ENCODE data around the gene DUOXA1.
"Not testable (repeated sequence)": the region's sequence is repeated elsewhere in the genome, so short reads cannot be mapped to it uniquely, and the experiment has no call there.

Gene DUOXA1

DNA sequence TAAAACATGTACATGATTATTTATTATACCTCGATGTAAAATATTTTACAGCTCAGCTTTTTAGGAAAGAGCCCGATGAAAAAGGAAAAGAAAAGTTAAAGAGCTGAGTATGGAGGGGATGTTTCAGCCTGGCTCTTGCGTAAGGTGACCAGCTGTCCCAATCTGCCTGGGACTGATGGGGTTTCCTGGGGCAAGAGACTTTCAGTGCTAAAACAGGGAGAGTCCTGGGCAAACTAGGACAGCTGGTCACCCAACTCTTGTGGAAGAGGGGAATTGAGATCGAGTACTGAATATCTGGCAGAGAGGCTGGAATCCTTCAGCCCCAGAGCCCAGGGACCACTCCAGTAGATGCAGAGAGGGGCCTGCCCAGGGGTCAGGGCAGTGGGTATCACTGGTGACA lies 36.7 kb downstream of the DUOXA1 start:
- no peak for DNase-seq

DNA sequence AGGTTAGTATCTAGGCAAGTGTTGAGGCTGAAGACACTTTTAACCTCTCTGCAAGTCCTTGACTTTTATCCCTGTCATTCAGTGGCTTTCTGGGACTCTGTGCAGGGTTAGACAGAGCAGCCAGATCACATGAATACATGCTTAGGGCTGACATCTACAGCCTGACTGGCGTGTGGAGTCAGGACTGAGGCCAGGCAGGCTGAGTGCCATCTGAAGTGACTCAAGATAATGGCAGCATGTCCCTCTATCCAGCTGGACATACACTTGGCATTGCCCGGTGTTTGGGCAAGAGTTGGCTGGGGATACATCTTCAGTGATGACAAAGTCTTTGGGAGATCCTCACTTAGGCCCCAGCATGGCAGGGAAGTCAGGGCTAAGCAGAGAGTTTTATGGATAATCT lies 38.1 kb downstream of the DUOXA1 start:
- DNase-seq, result no peak

DNA sequence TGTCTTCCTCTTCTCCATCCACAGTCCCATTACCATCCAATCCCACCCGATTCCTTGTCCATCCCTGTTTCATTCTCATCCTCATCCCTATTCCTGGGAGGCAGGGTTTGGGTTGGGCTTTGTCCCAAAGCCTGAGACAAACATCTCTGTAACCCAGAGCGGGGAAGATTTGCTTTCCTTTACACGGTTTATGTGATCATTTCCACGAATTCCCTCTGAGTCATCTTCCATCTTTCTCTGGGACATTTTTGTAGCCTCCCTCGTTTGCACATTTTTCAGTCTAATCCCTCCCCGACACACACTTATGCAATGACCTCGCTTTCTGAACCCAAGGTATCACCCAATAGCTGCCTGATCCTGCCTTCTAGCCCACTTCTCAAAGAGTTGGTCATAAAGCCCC lies 38.5 kb downstream of the DUOXA1 start:
- DNase-seq, result no peak

DNA sequence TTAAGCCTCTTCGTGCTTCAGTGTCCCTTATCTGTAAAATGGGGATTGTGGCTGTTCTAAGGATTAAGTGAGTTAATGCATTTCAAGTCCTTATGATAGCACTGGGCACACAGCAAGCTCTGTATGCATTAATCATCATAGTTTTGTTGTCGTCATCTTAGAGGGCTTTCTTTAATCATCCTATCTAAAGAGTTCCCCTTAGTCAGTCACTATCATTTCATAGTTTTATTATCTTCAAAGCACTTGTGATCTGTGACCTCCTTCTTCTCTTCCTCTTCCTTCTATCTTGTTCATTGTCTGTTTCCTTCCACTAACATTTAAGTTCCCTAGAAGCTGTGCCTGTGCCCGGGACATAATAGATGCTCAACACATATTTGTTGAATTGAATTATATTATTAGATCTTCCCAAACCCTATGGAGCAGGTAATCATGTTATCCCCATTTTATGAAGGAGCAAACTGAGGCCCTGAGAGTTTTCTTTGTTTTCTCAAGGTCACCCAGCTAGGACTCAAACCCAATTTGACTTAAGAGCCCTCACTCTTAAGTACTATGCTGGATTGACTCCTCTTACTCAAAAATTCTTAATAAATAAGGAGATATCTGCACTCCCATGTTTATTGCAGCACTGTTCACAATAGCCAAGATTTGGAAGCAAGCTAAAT lies 39.8 kb downstream of the DUOXA1 start:
- DNase-seq, result no peak

DNA sequence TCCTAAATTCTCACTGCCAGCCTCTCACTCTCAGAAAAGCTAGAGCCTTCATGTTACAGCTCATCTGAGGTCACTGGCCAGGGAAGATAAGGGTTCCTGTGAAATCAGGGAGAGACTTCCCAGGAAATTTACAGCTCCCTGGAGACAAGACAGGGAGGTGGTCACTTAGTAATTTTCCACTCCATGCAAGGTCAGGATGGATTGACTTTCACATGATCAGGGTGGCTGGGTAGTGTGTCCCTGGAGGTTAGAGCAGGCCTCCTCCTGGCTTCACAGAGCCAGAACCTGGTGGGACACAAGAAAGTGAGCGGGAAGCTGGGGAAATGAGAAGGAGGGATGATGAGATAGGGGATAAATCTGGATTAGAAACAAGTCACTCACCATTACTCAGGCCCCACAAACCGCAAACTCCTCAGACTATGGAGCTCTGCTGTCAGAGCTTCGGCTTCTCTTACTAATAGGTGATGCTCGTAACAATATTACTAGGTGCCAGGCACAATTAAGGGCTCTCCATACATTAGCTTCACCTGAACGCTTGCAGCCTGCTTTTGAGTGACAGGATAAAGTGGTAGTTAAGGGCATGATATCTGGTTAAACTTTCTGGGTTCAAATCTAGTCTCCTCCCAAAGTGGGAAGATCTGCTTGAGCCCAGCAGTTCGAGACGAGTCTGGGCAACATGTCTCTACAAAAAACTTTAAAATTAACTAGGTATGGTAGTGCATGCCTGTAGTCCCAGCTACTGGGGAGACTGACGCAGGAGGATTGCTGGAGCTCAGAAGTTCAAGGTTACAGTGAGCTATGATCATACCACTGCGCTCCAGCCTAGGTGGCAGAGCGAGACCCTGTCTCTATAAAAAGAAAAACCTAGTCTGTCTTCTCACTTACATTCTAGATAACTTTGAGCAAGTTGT lies 40.6 kb downstream of the DUOXA1 start:
- no peak for DNase-seq

DNA sequence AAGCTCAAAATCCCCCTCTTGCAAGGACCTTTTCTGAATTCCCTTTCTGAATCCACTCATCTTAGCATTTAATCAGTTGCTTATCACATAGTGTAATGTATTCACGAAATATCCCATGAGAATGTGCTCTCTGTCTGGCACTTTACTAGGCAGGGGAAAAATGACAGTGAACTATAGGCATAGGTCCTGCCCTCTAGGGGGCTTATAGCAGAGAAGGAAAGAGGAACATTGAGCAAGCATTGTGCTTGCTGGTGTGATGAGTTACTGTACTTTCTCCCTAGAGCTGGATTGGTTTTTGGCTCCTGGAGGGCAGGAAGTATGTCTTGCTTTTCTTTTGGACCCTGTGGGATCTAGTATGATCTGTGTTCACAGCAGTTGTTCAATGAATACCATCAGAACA lies 42.2 kb downstream of the DUOXA1 start:
- DNase-seq, result no peak

DNA sequence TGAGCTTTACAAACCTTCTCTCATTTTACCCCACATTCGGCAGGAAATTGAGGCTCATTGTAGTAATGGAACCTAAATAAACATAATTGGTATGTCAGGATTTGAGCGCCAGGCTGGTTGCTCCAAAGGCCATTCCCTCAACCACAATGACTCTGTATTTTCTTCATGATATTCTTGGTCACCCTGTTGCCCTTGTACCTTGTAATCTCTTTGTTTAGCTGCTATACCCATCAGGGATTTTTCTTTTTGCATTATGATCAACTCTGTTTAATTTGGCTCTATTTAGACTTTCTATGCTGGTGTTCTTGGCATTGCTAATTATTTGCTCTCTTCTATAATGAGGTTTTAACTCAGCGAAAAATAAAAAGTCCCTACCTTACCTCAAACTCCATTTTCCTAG lies 45.5 kb downstream of the DUOXA1 start:
- no peak for DNase-seq

DNA sequence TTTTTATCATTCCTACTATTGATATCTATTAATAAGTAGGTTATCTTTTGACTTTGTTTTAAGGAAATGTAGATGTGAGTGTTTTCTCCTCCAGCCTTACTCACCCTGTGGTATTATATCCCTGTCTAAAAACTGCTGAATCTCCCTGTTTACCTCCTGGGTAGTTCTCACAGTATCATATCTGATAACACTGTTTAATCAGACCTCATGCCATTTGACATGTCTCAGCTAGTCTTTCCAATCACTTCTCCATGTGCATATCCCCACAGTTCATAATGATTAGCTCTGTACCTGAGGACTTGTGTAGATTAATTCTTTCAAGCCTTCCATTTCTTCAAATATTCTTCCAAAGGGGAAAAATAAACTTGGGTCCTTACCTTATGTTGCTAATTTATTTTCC lies 46.5 kb downstream of the DUOXA1 start:
- DNase-seq, result no peak

DNA sequence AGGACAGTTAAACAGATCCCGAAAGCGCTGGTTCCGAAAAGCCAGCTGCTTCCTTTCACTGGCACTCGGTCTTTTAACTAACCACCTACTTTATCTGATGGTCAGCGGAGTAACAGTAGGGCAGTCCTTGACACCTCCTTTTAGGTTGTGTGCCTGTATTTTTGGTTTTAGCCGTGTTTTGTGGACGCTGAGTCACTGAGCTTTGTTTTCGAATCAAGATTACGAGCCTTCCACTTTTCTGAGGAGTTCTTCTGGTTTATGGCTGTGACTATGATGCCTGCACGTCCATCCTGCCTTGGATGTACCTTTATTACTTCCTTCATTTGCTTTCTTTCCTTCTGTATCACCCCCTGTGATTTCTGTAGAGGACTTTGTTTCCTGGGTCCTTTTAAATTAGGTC lies 47.3 kb downstream of the DUOXA1 start:
- DNase-seq, result not testable (repeated sequence)

DNA sequence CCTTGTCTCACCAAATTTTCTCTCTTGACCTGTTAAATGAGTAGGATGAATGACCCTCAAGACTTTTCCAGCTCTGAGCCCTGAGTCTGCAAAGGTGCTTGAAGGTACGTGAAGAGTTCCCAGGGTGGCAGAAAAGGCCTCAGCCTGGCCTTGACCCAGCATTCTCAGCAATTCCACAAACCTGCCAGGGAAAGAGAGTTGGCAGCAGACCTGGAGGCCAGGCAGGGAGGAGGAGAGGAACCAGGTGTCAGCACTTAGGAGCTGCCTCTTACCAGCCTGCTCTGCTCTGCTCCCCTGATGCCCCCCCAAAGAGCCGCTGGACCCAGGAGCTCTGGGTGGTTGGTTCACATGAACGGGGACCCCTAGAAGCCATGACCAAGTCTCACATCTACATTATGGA lies 49.1 kb downstream of the DUOXA1 start:
- not testable (repeated sequence) for DNase-seq

DNA sequence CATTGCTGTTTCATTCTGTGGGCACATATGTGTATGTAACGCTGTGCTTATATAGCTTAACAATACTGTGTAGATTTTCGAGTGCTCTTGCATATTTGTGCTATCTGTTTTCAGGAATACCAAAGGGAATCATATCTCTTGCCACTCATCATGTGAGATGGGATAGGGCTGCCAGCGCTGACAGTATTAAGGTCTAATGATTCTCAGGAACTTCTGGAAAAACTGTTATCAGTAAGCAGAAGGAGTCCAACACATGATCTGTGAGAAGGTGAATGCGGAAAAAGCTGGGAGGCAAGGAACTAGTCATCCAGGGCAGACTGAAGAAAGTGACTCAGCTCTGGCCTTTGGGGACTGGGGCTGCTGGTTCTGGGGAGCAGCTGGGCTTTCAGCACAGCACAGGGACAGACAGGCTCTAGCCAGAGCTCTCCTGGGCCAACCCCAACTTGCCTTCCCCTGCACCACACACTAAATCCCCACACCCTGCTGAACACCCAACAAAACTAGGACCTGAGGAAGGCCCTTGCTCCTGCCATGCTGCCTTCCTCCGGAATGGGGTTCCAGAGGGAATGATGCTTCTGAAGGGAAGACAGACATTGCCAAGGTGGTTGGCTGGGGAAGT lies 49.9 kb downstream of the DUOXA1 start:
- not testable (repeated sequence) for DNase-seq

DNA sequence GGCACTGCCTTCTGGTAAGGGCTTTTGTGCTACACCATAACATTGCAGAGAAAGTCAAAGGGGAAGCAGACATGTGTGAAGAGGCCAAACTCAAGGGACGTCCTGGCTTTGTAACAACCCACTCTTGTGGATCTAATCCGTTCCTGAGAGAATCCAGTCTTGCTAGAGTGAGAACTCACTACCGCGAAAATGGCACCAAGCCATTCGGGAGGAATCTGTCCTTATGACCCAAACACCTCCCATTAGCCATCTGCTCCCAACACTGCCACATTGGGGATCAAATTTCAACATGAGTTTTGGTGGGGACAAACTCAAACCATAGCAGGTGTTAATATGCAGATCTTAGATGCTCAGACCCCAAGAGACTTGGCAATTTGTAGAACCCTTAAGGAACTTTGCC lies 50.5 kb downstream of the DUOXA1 start:
- DNase-seq, result not testable (repeated sequence)

DNA sequence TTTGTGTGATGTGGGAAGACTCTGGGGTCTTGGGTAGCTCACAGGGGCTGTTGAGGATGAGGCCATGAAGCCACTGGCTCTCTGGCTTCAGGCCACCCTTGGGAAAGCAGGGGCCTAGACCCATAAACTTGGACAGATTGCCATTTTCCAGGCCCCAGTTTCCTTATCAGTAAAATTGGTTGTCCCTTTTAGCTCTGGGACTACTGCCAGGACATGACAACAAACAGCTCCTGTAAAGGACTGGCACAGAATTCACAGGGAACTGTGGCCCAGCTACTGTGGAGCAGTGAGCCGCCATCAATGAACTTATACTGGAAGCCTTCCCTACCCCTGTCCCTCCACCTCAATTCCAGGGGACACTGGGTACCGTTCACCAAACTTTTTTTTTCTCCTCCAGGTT lies 52.3 kb downstream of the DUOXA1 start:
- DNase-seq, result not testable (repeated sequence)

DNA sequence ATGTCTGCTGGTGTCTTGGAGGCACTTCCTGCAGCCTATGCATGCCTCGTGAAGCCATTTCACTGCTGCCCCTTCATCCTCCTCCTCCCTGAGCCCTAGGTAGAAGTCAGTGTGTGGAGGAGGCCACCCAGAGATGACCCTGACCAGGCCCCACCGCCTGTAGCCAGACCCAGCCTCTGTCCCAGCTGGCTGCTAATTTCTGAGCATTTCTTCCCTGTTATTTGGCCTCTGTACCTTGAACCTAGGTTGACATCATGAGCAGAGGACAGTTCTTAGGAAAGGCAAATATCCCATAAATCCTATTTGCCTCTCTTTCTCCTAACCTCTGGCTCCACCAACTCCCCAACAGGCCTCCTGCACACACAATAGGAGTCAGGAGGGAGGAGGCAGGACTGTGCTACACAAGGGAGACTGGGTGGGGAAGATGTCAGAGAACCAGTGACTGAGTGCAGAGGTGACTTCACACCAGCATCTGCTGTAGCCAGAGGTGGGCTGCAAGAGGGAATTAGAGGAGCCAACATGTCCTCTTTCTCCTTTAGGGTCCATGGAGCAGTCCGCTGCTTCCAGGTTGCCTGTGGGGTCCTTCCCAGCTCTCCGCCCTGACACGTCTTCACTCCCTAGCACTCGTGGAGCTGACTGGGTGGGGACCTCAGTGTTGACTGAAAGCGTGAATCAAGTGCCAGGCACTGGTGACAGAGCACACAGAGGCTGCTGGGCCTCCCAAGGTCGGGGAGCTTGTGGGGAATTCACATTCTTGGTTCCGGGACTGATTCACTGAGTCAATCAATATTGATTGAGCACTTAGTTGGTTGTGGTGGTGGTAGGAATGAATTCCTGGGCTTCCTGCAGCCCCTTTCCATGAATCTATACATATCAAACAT lies 54.0 kb downstream of the DUOXA1 start:
- DNase-seq, result not testable (repeated sequence)

DNA sequence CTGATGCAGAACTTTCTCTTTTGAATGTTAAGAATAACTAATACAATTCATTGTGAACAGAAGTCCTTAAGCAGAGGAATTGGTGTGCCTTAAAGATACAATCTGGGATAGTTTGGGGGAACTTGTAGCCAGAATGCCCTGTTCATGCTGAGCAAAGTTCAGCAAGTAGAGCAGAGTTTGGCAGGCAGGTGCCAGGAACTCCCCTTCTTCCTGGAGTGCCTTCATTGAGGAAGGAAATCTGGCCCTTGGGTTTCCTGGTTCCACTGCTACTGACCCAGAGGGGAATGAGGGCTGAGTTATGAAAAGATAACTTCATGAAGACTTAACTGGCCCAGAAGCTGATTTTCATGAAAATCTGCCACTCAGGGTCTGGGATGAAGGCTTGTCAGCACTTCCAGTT lies 56.1 kb downstream of the DUOXA1 start:
- not testable (repeated sequence) for DNase-seq

DNA sequence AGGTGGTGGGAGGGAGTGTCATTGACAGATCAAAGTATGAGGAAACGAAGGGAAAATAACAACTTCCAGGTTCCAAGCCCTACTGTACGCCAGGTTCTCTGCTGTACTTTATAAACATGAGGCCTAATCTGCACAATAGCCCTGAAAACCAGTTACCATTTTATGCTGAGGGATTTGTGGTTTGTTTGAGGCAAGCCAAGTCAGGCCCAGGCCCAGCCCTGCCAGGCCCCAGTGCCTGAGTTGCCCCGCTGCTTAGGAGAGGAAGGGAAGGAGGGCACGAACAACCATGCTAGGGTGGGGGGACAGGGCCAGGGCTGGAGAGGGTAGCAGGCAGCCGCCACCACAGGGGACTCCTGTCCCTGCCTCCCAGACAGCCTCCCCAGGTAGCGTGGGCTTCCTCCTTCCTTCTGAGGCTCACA lies 59.7 kb downstream of the DUOXA1 start:
- DNase-seq, result not testable (repeated sequence)
